ENCODE results near the gene BMP6. TPM values are rescaled to one million over a fixed set of nuclear protein-coding genes. Genes with fewer than 3 reads are reported as not detected.

The BMP6 gene
- total and polyA plus RNA-seq, 2 of the 4 experiments (the other 2 are of a cell fraction), result 0.18 to 0.19 TPM

DNA sequence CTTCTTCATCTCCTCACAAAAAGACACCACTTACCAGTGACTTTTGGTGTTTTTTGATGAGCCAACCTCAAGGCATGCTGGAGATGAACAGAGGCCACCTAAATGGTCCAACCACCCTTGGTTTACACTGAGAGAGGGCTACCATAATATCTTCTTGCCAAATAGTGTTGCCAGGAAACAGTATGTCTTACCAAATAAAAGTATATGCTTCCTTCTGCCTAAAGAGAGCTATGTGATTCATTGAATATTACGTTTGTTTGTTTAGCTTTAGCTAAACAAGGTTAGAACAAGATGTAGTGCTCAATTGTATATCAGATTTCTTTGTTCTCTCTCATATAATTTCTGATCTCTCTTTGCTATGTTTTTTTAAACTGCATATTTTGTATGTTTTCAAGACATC lies 40.6 kb upstream of the BMP6 start:
- BruUV-seq (replicated peaks), result no TSS peak
- CTCF ChIA-PET, result no interaction called here
- H2AK9ac ChIP-seq (replicated peaks; ENCODE audit: low read depth, low read length, poor library complexity), result no peak overlapping the region
- H2BK20ac ChIP-seq (ENCODE audit: low read depth, low read length), result no peak overlapping the region
- no peak overlapping the region for H3K4me2 ChIP-seq (ENCODE audit: low read depth, low read length)
- H4K91ac ChIP-seq (ENCODE audit: insufficient read depth, low read depth, low read length), result no peak overlapping the region
- H3K79me1 ChIP-seq (ENCODE audit: low read depth in 1 of 2, low read length in 2 of 2), result no peaks in the 10 kb centered on the region
- no CpG with 5 or more reads among the region's 1 CpG for WGBS, 2 experiments (ENCODE audit: extremely low coverage in 2 of 2, insufficient read length in 1 of 2)
- H3K56ac ChIP-seq (ENCODE audit: extremely low read depth, insufficient read depth, low read length), result no peak overlapping the region
- no peak overlapping the region for H3K23ac ChIP-seq (ENCODE audit: low read depth, low read length)
- no peak overlapping the region for H4K5ac ChIP-seq (ENCODE audit: low read depth, low read length)
- H2BK120ac ChIP-seq (ENCODE audit: low read depth, low read length), result no peak overlapping the region
- H3K18ac ChIP-seq (ENCODE audit: low read depth, low read length), result no peak overlapping the region
- no peak overlapping the region for H3K9ac ChIP-seq (ENCODE audit: low read depth, low read length)
- H3K27me3 ChIP-seq (ENCODE audit: control insufficient read depth, insufficient read depth, low read length), result peaks cover 9% of the 10 kb centered on the region
- no peaks in the 10 kb centered on the region for H3K36me3 ChIP-seq (ENCODE audit: control insufficient read depth, insufficient read depth, low read length)
- H2BK5ac ChIP-seq (ENCODE audit: low read depth, low read length, poor library complexity, severe bottlenecking), result no peak overlapping the region
- DNase-seq (no peak), ATAC-seq (ENCODE audit: low read depth) (no peak)
- H2BK15ac ChIP-seq (ENCODE audit: low read depth, low read length), result no peak overlapping the region
- dilution Hi-C loops (cut with HindIII; ENCODE audit: low sequenced_read_pairs, unreplicated experiment) (no loop called here), in situ Hi-C loops (cut with MboI; ENCODE audit: low sequenced_read_pairs) (no loop called here), intact Hi-C loops (cut with micrococcal nuclease) (no loop called here)
- H3K27ac ChIP-seq (ENCODE audit: insufficient read depth, low read length), result no peak overlapping the region
- H3K4ac ChIP-seq (ENCODE audit: low read depth, low read length), result no peak overlapping the region
- H3K9me1 ChIP-seq (ENCODE audit: insufficient read depth, low read length), result no peaks in the 10 kb centered on the region
- no peak overlapping the region for H3K4me3 ChIP-seq (ENCODE audit: insufficient read depth, low read depth, low read length)
- no peaks in the 10 kb centered on the region for H4K20me1 ChIP-seq (ENCODE audit: insufficient read depth, low read length)
- H2AFZ ChIP-seq (replicated peaks; ENCODE audit: low read length, poor library complexity), result no peak overlapping the region
- POLR2A ChIA-PET (ENCODE audit: unreplicated experiment), result no interaction called here
- no peaks in the 10 kb centered on the region for H3K4me1 ChIP-seq (ENCODE audit: control insufficient read depth, insufficient read depth, low read length)
- no peak overlapping the region for H2AK5ac ChIP-seq (ENCODE audit: low read depth, low read length)
- H3K9me3 ChIP-seq (ENCODE audit: control insufficient read depth, insufficient read depth, low read length), result no peaks in the 10 kb centered on the region
- H4K8ac ChIP-seq (ENCODE audit: low read depth in 2 of 2, low read length in 2 of 2), result no peak overlapping the region
- TF ChIP-seq RCOR1 (IDR thresholded peaks at IDR 0.05; ENCODE audit: insufficient replicate concordance, low read length) (no peak), RFX5 (IDR thresholded peaks at IDR 0.05; ENCODE audit: low read depth, low read length) (no peak), MAZ (IDR thresholded peaks at IDR 0.05; ENCODE audit: borderline replicate concordance, low read depth, low read length) (no peak), RAD21 (IDR thresholded peaks at IDR 0.05; ENCODE audit: low read length) (no peak), MXI1 (IDR thresholded peaks at IDR 0.05; ENCODE audit: borderline replicate concordance, low read depth, low read length) (no peak), NFE2L2 (IDR thresholded peaks at IDR 0.05; ENCODE audit: low read depth, low read length) (no peak), CHD1 (IDR thresholded peaks at IDR 0.05; ENCODE audit: low read depth, low read length) (no peak), CEBPB (IDR thresholded peaks at IDR 0.05; ENCODE audit: low read depth, low read length) (no peak), SMC3 (IDR thresholded peaks at IDR 0.05; ENCODE audit: low read depth, low read length) (no peak), MAFK (IDR thresholded peaks at IDR 0.05; ENCODE audit: low read depth, low read length) (no peak), BHLHE40 (IDR thresholded peaks at IDR 0.05; ENCODE audit: low read depth, low read length) (no peak), FOS (IDR thresholded peaks at IDR 0.05; ENCODE audit: low read depth, low read length) (no peak), POLR2A (IDR thresholded peaks at IDR 0.05; ENCODE audit: low read depth, low read length) (no peak)
- TF ChIP-seq, protein P1, sequence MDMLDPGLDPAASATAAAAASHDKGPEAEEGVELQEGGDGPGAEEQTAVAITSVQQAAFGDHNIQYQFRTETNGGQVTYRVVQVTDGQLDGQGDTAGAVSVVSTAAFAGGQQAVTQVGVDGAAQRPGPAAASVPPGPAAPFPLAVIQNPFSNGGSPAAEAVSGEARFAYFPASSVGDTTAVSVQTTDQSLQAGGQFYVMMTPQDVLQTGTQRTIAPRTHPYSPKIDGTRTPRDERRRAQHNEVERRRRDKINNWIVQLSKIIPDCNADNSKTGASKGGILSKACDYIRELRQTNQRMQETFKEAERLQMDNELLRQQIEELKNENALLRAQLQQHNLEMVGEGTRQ (IDR thresholded peaks at IDR 0.05; ENCODE audit: low read depth, low read length), result no peak
- TF ChIP-seq, protein P2, sequence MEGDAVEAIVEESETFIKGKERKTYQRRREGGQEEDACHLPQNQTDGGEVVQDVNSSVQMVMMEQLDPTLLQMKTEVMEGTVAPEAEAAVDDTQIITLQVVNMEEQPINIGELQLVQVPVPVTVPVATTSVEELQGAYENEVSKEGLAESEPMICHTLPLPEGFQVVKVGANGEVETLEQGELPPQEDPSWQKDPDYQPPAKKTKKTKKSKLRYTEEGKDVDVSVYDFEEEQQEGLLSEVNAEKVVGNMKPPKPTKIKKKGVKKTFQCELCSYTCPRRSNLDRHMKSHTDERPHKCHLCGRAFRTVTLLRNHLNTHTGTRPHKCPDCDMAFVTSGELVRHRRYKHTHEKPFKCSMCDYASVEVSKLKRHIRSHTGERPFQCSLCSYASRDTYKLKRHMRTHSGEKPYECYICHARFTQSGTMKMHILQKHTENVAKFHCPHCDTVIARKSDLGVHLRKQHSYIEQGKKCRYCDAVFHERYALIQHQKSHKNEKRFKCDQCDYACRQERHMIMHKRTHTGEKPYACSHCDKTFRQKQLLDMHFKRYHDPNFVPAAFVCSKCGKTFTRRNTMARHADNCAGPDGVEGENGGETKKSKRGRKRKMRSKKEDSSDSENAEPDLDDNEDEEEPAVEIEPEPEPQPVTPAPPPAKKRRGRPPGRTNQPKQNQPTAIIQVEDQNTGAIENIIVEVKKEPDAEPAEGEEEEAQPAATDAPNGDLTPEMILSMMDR (conservative IDR thresholded peaks at IDR 0.05; ENCODE audit: low read depth, low read length), result no peak
- TF ChIP-seq, protein P3, sequence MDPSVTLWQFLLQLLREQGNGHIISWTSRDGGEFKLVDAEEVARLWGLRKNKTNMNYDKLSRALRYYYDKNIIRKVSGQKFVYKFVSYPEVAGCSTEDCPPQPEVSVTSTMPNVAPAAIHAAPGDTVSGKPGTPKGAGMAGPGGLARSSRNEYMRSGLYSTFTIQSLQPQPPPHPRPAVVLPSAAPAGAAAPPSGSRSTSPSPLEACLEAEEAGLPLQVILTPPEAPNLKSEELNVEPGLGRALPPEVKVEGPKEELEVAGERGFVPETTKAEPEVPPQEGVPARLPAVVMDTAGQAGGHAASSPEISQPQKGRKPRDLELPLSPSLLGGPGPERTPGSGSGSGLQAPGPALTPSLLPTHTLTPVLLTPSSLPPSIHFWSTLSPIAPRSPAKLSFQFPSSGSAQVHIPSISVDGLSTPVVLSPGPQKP (IDR thresholded peaks at IDR 0.05; ENCODE audit: borderline replicate concordance, low read depth, low read length), result no peak
- H3K14ac ChIP-seq (replicated peaks; ENCODE audit: low read depth, low read length), result no peak overlapping the region
